K562 (cell line): ENCODE results near the gene MAP3K20. TPM values are rescaled to one million over a fixed set of nuclear protein-coding genes. Genes with fewer than 3 reads are reported as not detected.

Source experiments
- ATAC-seq: fragments of 200-7000 bp; cut with Tn5 transposase; 3 replicates; pipeline ENCODE4 v1.9.1; 2020; ENCODE audit warnings: moderate library complexity
- BruUV-seq: library from RNA; stranded (reverse); fragments of 400-500 nt; replicated peaks from 2 replicates; lab custom pipeline; 2021; lab: Mats Ljungman, UMichigan
- CTCF ChIA-PET: fragments of 300-600 bp; formaldehyde crosslinking; extraction: SDS; loops from one replicate; lab custom pipeline; 2021; ENCODE audit warnings: low intra/inter-chr PET ratio; lab: Yijun Ruan, JAX
- POLR2A ChIA-PET: fragments of 300-600, 350-650 bp; sonication (Branson Sonifier 250); formaldehyde crosslinking; extraction: SDS; loops from one replicate; lab custom pipeline; 2021; ENCODE audit warnings: antibody characterized with exemption, inconsistent platforms; lab: Yijun Ruan, JAX
- DNase-seq, 4 experiments: peaks; one replicate each; pipeline versions ENCODE4 v3.0.0 to v3.0.0-alpha.2; 2011 to 2018; ENCODE audit warnings: low spot score in 3 of 4, mixed read lengths in 3 of 4; ENCODE audit errors: extremely low read depth in 1 of 4
- FAIRE-seq: peaks from 2 replicates; lab custom pipeline; 2011; peaks lifted over from hg19 to GRCh38; lab: Jason Lieb, UNC
- H2AFZ ChIP-seq: 2 replicates; pipeline ENCODE4 v1.6.0; 2011; ENCODE audit warnings: low read depth, low read length, control low read depth, inconsistent platforms
- H3K27ac ChIP-seq: fragments of 200-600 bp; 3 replicates; pipeline ENCODE4 v1.8.0; 2011; ENCODE audit warnings: low read depth, mild to moderate bottlenecking, control low read depth, inconsistent platforms, low read length, moderate library complexity, mixed read lengths; ENCODE audit errors: extremely low read depth
- H3K27me3 ChIP-seq, 2 experiments: fragments of 300-600 bp in 1 of 2; 2 replicates in 1 of 2; 3 replicates in 1 of 2; pipeline versions ENCODE4 v1.6.0 to v1.8.0; 2011; ENCODE audit warnings: inconsistent platforms in 2 of 2, low read length in 2 of 2, mild to moderate bottlenecking in 1 of 2, mixed read lengths in 1 of 2, moderate library complexity in 1 of 2; ENCODE audit not compliant: control insufficient read depth in 2 of 2, insufficient read depth in 2 of 2
- H3K36me3 ChIP-seq: fragments of 300-600 bp; 3 replicates; pipeline ENCODE4 v1.8.0; 2011; ENCODE audit warnings: mild to moderate bottlenecking, low read length, inconsistent platforms; ENCODE audit not compliant: control insufficient read depth, insufficient read depth
- H3K4me1 ChIP-seq, 2 experiments: fragments of 200-600 bp in 1 of 2; replicated peaks in 1 of 2; 2 replicates in 1 of 2; 3 replicates in 1 of 2; pipeline versions ENCODE4 v1.5.1 to v1.8.0; 2011; ENCODE audit warnings: inconsistent platforms in 2 of 2, low read length in 2 of 2, mild to moderate bottlenecking in 1 of 2, mixed read lengths in 1 of 2, moderate library complexity in 1 of 2; ENCODE audit not compliant: control insufficient read depth in 2 of 2, insufficient read depth in 2 of 2
- H3K4me2 ChIP-seq: 2 replicates; pipeline ENCODE4 v1.6.1; 2011; ENCODE audit warnings: low read length, control low read depth, inconsistent platforms, mixed read lengths; ENCODE audit not compliant: insufficient read depth
- H3K4me3 ChIP-seq: fragments of 200-600 bp; sonication (generic), shearing (Covaris generic); 2 replicates; pipeline ENCODE4 v1.5.1; 2016; ENCODE audit warnings: control low read depth, inconsistent platforms
- H3K79me2 ChIP-seq: fragments of 200-600 bp; 3 replicates; pipeline ENCODE4 v1.8.0; 2011; ENCODE audit warnings: low read length, inconsistent platforms; ENCODE audit not compliant: control insufficient read depth, insufficient read depth
- H3K9ac ChIP-seq, 2 experiments: 2 replicates each; pipeline versions ENCODE4 v1.6.0 to v1.6.1; 2011; ENCODE audit warnings: low read depth in 2 of 2, low read length in 2 of 2, control low read depth in 1 of 2, inconsistent platforms in 1 of 2, mild to moderate bottlenecking in 1 of 2, mixed read lengths in 1 of 2; ENCODE audit not compliant: insufficient read depth in 1 of 2
- H3K9me1 ChIP-seq: one replicate; pipeline ENCODE4 v1.6.0; 2011; ENCODE audit warnings: inconsistent platforms, mild to moderate bottlenecking, low read length, moderate library complexity; ENCODE audit not compliant: control insufficient read depth, insufficient read depth
- H3K9me3 ChIP-seq: replicated peaks from 2 replicates; pipeline ENCODE4 v1.5.1; 2011; ENCODE audit warnings: low read depth, low read length, inconsistent platforms; ENCODE audit not compliant: control insufficient read depth, insufficient read depth
- H4K20me1 ChIP-seq: replicated peaks from 2 replicates; pipeline ENCODE4 v1.6.1; 2011; ENCODE audit warnings: low read length, inconsistent platforms, mixed read lengths; ENCODE audit not compliant: control insufficient read depth, insufficient read depth
- AFF1 ChIP-seq, 2 experiments: fragments of 450-650 bp; IDR thresholded peaks; 2 replicates each; pipeline ENCODE4 v1.6.1; 2018; ENCODE audit warnings: mild to moderate bottlenecking in 2 of 2, low read depth in 1 of 2; ENCODE audit not compliant: partially characterized antibody in 2 of 2
- BMI1 ChIP-seq: fragments of 150-350 bp; IDR thresholded peaks from 2 replicates; pipeline ENCODE4 v1.6.1; 2014; ENCODE audit warnings: low read length
- HEY1 ChIP-seq: fragments of 250-450 bp; sonication (Bioruptor Pico); IDR thresholded peaks from 2 replicates; pipeline ENCODE4 v1.5.0; 2020; ENCODE audit warnings: mild to moderate bottlenecking, moderate library complexity, borderline replicate concordance
- PTBP1 ChIP-seq: fragments of 200-400 bp; formaldehyde crosslinking; IDR thresholded peaks from 2 replicates; pipeline ENCODE4 v1.6.1; 2017; ENCODE audit warnings: low read depth, low read length
- SMAD3 ChIP-seq: fragments of 450-650 bp; formaldehyde crosslinking; conservative IDR thresholded peaks from 2 replicates; pipeline ENCODE4 v1.4.0; 2020; ENCODE audit warnings: mild to moderate bottlenecking
- WGBS: fragments of 100-300 bp; shearing (Covaris generic); methylation state at CpG from one replicate; pipeline ENCODE4 v1.1.6; 2016; ENCODE audit warnings: low coverage, mixed read lengths; ENCODE audit not compliant: insufficient coverage; ENCODE audit errors: missing lambda C conversion rate; 5-methylcytosine and 5-hydroxymethylcytosine counted together
- in situ Hi-C: fragments of 300-500 bp; cut with MboI; formaldehyde crosslinking; loops from 4 replicates; pipeline ENCODE4 v1.15.0; 2018; ENCODE audit warnings: inconsistent platforms, mixed read lengths
- intact Hi-C: fragments of 100-400 bp; cut with micrococcal nuclease; formaldehyde crosslinking; loops from 2 replicates; pipeline ENCODE4 v1.14.2; 2022
- polyA plus RNA-seq, 8 experiments: library from polyadenylated mRNA; depleted of rRNA in 4 of 8; stranded (reverse) in 5 of 8; unstranded in 3 of 8; fragments of >200 nt; fragmentation: Nextera tagmentation in 2 of 8; fragmentation: Illumina TruSeq in 1 of 8; extraction: Ambion mirVana in 2 of 8; extraction: Trizol in 1 of 8; gene quantifications; 2 replicates each; pipeline versions ENCODE4 v1.2.1 to v1.2.3, GENCODE V29; 2011 to 2014; ENCODE audit warnings: inconsistent platforms in 1 of 8, missing spikeins in 1 of 8
- total RNA-seq, 7 experiments: library from RNA; depleted of rRNA in 6 of 7; stranded (reverse); fragments of >200 nt in 6 of 7; fragmentation: Illumina TruSeq in 2 of 7; extraction: Trizol in 2 of 7; gene quantifications; 2 replicates each; pipeline versions ENCODE4 v1.2.1 to v1.2.3, GENCODE V29; 2011 to 2021; ENCODE audit warnings: low replicate concordance in 1 of 7
- TF ChIP-seq, protein P1 (sequence below): fragments of 450-650 bp; IDR thresholded peaks from 2 replicates; pipeline ENCODE4 v1.6.1; 2016; ENCODE audit warnings: antibody characterized with exemption
- TF ChIP-seq, protein P2 (sequence below): fragments of 250-450 bp; sonication (Bioruptor Pico); IDR thresholded peaks from 2 replicates; pipeline ENCODE4 v1.5.0; 2021; ENCODE audit warnings: mild to moderate bottlenecking, moderate library complexity

MAP3K20 gene
- total and polyA plus RNA-seq, 9 of the 15 experiments (the other 6 are each of a cell fraction or from before 2014, with no cell fraction given) = 9.8 to 34.2 (median 27.3) TPM

- Histone ChIP-seq H3K9me3 (no peaks in the 10 kb centered on the region), H3K9me1 (no peaks in the 10 kb centered on the region), H3K79me2 (no peaks in the 10 kb centered on the region), H3K36me3 (no peaks in the 10 kb centered on the region)
- POLR2A ChIA-PET = interaction anchor here (1.0 to 1.2 kb wide), 3 partner anchors 10 to 190 kb away, joined by 3 to 4 read pairs (median 3); no protein-coding TSS in a partner anchor
- TF ChIP-seq, protein P1, sequence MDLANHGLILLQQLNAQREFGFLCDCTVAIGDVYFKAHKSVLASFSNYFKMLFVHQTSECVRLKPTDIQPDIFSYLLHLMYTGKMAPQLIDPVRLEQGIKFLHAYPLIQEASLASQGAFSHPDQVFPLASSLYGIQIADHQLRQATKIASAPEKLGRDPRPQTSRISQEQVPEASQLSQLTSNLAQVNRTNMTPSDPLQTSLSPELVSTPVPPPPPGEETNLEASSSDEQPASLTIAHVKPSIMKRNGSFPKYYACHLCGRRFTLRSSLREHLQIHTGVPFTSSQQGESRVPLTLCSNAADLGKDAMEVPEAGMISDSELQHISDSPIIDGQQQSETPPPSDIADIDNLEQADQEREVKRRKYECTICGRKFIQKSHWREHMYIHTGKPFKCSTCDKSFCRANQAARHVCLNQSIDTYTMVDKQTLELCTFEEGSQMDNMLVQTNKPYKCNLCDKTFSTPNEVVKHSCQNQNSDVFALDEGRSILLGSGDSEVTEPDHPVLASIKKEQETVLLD = no peak
- TF ChIP-seq, protein P2, sequence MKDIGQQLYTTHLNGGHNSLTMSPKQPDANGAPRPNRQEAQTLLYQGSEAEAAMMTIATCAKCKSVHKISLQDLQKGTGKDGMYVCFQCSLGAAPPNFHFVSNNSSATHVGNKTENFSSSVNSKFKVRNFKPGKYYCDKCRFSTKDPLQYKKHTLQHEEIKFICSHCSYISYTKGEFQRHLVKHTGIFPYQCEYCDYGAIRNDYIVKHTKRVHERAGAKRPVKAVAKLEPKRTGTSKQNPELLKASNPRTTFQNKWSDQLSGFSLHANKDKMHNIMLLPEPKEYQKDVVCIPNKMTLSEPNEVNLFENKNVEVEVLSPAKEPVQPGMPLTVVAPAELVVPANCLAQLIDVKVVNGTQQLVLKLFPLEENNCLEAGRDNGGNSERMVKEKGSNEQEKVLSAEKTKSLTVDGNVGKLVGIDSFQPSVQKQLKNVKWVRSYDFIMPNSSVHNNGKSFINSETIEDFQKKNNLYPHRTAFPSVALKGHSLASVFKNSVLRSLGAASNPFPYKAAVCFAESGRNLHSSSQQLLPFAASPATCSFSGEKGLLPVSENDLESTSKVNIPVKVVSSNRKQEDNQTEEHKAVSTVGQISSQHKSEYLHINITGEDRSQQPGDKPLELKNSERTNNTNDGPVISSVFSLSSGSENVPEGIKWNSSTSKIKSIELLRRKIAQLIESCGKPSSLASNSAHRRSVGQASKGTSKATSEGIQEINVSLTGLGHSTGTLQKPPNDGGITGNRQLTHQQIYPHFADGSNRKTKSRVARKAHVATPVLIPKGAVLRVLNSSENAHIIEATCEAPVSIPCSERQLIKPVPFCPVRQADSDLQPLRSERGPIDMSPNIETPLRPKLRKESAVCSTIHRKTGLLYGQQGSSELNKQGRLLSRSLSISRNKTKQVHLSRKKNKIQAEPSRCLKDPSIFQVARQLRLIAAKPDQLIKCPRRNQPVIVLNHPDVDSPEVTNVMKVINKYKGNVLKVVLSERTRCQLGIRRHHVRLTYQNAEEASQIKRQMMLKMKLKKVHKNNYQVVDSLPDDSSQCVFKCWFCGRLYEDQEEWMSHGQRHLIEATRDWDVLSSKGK (CRISPR knock-in tag) = no peak
- TF ChIP-seq HEY1 (no peak), PTBP1 (no peak), SMAD3 (CRISPR knock-in tag) (no peak), BMI1 (no peak), AFF1 (IDR thresholded peaks at IDR 0.05; ENCODE audit: low read depth in 1 of 2, partially characterized antibody in 2 of 2) (no peak)
- TF ChIP-seq, all 486 proteins: peak for 0
- Histone ChIP-seq H3K27me3 (peaks cover 43 to 44% of the 10 kb centered on the region in 2 experiments), H3K9ac (no peak overlapping the region), H3K4me3 (no peak overlapping the region), H3K4me1 (no peaks in the 10 kb centered on the region), H2AFZ (no peak overlapping the region), H3K27ac (no peak overlapping the region), H4K20me1 (no peaks in the 10 kb centered on the region), H3K4me2 (no peak overlapping the region)
- WGBS = 0% methylated on average over 1 of the region's 1 CpG
- in situ Hi-C loops (loop anchor here (5.0 kb wide), 1 partner anchor 186 kb away; no protein-coding TSS in a partner anchor), intact Hi-C loops (loop anchor here (2.0 to 10.0 kb wide), 5 partner anchors 48 to 1318 kb away; partner anchors contain the start of gene MAP3K20)
- CTCF ChIA-PET = interaction anchor here (0.8 to 4.5 kb wide), 4 partner anchors 49 to 541 kb away, joined by 3 to 79 read pairs (median 10); partner anchors contain the start of gene MAP3K20
- DNase-seq (no peak), FAIRE-seq (no peak), ATAC-seq (no peak)
- no TSS peak for BruUV-seq
Observed at GRCh38 chr2:173026479-173026878, 49.2 kb upstream of the MAP3K20 start.
